ENCODE data around the gene SIPA1L3.
"Not testable (repeated sequence)": the region's sequence is repeated elsewhere in the genome, so short reads cannot be mapped to it uniquely, and the experiment has no call there.

Gene SIPA1L3

DNA sequence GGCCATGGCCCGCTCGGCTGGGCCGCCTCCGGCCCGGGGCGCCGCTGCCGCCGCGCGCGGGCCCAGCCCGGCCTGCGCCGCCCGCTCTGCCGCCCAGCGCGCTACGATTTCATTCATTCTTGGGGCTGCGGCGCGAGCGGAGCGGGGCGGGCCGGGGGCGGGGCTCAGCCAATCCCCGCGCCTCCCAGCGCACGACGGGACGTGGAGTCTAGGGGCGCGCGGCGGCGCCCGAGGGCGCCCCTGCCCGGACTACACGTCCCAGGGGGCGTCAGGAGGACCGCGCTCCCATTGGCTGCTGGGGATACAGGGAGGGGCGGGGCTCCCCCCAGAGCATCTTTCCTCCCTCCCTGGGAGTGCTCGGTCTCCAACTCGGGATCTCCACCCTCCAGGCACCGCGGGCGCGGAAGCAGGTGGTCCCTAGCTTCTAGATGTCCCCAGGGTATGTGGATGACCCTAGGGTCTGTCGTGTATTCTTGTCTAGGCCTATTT, 322.6 kb downstream of the SIPA1L3 start:
- no peak overlapping the region for H3K4me3 ChIP-seq (ENCODE audit: low read depth, low read length)
- TF ChIP-seq POLR2A (IDR thresholded peaks at IDR 0.05; ENCODE audit: extremely low read depth, insufficient read length) (no peak), MYC (IDR thresholded peaks at IDR 0.05; ENCODE audit: low read depth, low read length) (no peak)
- TF ChIP-seq, protein P1, sequence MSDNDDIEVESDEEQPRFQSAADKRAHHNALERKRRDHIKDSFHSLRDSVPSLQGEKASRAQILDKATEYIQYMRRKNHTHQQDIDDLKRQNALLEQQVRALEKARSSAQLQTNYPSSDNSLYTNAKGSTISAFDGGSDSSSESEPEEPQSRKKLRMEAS (IDR thresholded peaks at IDR 0.05; ENCODE audit: low read depth, low read length): no peak
- TF ChIP-seq, protein P2, sequence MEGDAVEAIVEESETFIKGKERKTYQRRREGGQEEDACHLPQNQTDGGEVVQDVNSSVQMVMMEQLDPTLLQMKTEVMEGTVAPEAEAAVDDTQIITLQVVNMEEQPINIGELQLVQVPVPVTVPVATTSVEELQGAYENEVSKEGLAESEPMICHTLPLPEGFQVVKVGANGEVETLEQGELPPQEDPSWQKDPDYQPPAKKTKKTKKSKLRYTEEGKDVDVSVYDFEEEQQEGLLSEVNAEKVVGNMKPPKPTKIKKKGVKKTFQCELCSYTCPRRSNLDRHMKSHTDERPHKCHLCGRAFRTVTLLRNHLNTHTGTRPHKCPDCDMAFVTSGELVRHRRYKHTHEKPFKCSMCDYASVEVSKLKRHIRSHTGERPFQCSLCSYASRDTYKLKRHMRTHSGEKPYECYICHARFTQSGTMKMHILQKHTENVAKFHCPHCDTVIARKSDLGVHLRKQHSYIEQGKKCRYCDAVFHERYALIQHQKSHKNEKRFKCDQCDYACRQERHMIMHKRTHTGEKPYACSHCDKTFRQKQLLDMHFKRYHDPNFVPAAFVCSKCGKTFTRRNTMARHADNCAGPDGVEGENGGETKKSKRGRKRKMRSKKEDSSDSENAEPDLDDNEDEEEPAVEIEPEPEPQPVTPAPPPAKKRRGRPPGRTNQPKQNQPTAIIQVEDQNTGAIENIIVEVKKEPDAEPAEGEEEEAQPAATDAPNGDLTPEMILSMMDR (IDR thresholded peaks at IDR 0.05; ENCODE audit: low read depth, low read length): no peak
- peak; percentile 74 for DNase-seq (ENCODE audit: low read depth)

DNA sequence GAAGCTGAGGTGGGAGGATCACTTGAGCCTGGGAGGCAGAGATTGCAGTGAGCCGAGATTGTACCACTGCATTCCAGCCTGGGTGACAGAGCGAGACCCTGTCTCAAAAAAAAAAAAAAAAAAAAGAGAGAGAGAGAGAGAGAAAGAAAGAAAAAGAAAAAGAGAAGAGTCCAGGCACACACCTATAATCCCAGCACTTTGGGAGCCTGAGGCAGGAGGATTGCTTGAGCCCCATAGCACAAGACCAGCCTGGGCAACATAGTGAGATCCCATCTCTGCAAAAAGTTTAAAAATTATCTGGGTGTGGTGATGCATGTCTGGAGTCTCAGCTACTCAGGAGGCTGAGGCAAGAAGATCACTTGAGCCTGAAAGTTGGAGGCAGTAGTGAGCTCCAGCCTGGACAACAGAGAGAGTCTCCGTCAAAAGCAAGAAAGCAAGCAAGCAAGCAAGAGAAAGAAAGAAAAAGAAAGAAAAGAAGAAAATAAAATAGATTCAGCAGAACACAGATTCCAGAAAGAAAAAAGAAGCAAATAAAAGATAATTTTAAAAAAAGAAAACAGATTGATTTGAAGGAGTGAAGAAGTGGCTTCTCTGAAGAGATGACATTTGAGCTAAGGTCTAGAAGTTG, 323.6 kb downstream of the SIPA1L3 start:
- H3K4me3 ChIP-seq (ENCODE audit: low read depth, low read length); DNase-seq (ENCODE audit: low read depth): not testable (repeated sequence)

DNA sequence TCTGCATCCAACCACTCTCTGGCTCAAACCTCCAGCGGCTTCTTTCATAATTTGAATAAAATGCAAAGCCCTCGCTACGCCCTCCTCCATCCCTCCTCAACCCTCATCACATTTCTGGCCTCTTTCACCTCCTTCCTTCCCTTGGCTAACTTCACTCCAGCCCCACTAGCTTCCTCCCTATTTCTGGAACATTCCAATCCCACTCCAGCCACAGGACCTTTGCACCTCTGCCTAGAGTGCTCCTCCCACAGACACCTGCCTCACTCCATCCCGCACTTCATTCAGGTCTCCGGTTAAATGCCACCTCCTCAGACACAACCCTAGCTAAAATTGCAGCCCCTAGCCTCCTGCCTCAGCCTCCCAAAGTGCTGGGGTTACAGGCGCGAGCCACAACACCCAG, 324.9 kb downstream of the SIPA1L3 start:
- no peak for DNase-seq (ENCODE audit: low read depth)
- TF ChIP-seq, protein P2 (IDR thresholded peaks at IDR 0.05; ENCODE audit: low read depth, low read length): no peak
- TF ChIP-seq POLR2A (IDR thresholded peaks at IDR 0.05; ENCODE audit: extremely low read depth, insufficient read length) (no peak), MYC (IDR thresholded peaks at IDR 0.05; ENCODE audit: low read depth, low read length) (no peak)
- TF ChIP-seq, protein P1 (IDR thresholded peaks at IDR 0.05; ENCODE audit: low read depth, low read length): no peak
- no peak overlapping the region for H3K4me3 ChIP-seq (ENCODE audit: low read depth, low read length)

DNA sequence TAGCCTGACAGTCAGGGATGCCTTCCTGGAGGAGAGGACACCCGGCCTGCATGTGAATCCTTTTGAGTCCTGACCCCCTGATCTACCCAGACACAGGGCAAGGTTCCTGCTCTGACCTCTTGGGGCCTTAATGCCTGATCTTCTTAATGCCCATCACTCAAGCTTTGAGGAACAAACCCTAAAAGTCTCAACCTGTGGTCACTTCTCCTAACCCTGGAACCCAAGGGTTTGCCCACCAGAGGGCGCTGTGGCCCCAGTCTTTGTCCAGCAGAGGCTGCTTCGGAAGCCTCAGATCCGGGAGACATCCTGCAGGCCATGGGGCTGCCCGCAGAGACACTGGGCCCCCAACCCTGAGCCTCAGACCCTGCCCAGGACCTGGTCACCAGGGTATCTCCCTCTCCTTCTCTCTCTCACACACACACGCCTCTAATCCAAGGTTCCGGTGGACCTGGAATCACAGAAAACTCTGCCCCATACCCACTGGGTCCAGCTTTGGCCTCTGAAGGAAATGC, 326.8 kb downstream of the SIPA1L3 start:
- TF ChIP-seq, protein P2 (IDR thresholded peaks at IDR 0.05; ENCODE audit: low read depth, low read length): peak; percentile 77
- TF ChIP-seq, protein P1 (IDR thresholded peaks at IDR 0.05; ENCODE audit: low read depth, low read length): no peak
- DNase-seq (ENCODE audit: low read depth): peak; percentile 72
- no peak overlapping the region for H3K4me3 ChIP-seq (ENCODE audit: low read depth, low read length)

DNA sequence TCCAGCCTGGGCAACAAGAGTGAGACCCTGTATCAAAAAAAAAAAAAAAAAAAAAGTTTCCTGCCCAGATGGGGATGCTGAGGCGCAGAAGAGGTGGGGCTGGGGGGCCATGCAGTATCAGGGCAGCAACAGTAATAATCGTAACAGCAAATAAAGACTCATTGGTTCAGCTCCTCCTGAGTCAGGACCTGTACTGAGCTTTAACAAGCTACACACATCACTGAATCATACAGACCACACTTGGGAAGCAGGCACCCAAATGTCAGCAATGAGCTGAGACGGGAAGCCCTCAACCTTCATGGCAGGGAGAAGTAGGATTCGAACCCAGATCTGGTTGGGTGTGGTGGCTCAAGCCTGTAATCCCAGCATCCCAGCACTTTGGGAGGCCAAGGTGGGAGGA, 327.6 kb downstream of the SIPA1L3 start:
- no peak for DNase-seq (ENCODE audit: low read depth)
- no peak overlapping the region for H3K4me3 ChIP-seq (ENCODE audit: low read depth, low read length)
- TF ChIP-seq, protein P2 (IDR thresholded peaks at IDR 0.05; ENCODE audit: low read depth, low read length): no peak
- TF ChIP-seq, protein P1 (IDR thresholded peaks at IDR 0.05; ENCODE audit: low read depth, low read length): no peak
- TF ChIP-seq MYC (IDR thresholded peaks at IDR 0.05; ENCODE audit: low read depth, low read length): no peak
- TF ChIP-seq POLR2A (IDR thresholded peaks at IDR 0.05; ENCODE audit: extremely low read depth, insufficient read length): no peak

DNA sequence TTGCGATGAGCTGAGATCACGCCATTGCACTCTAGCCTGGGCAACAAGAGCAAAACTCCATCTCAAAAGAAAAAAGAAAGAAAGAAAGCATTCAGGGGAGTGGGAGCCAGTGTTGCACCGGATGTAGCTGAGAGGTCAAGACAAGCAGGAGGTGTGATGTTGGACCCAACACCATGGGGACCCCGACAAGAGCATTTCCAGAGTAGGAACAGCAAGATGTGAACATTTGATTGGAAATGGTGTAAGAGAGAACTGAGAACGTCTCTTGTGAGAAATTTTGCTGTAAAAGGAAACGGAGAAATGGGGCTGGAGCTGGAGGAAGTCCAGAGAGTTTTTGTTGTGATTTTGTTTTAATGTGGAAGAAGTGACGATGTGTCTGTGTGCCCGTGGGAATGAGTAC, 332.8 kb downstream of the SIPA1L3 start:
- DNase-seq (ENCODE audit: low read depth): no peak
- H3K4me3 ChIP-seq (ENCODE audit: low read depth, low read length): no peak overlapping the region
- TF ChIP-seq, protein P1 (IDR thresholded peaks at IDR 0.05; ENCODE audit: low read depth, low read length): no peak
- TF ChIP-seq, protein P2 (IDR thresholded peaks at IDR 0.05; ENCODE audit: low read depth, low read length): no peak
- TF ChIP-seq MYC (IDR thresholded peaks at IDR 0.05; ENCODE audit: low read depth, low read length) (no peak), POLR2A (IDR thresholded peaks at IDR 0.05; ENCODE audit: extremely low read depth, insufficient read length) (no peak)

Measured in NB4 (cell line).